DOHH2 (cell line): ENCODE results near the gene MCCC2.

ENCODE experiments used
- CTCF ChIP-seq: fragments of 200-600 bp; sonication (generic); IDR thresholded peaks from one replicate; pipeline ENCODE4 v1.5.1; 2014; ENCODE audit warnings: antibody characterized with exemption, mild to moderate bottlenecking, low read depth, low read length; ENCODE audit not compliant: poor library complexity, severe bottlenecking
- EZH2phosphoT487 ChIP-seq: fragments of 200-600 bp; sonication (generic); IDR thresholded peaks from 2 replicates; pipeline ENCODE4 v1.6.1; 2017; ENCODE audit warnings: borderline replicate concordance, mild to moderate bottlenecking, antibody characterized with exemption, low read length, moderate library complexity, mixed read lengths

- TF ChIP-seq CTCF (no peak), EZH2phosphoT487 (no peak)
Measured at GRCh38 chr5:71663191-71663969, 76.2 kb downstream of the MCCC2 start.
